IMR-90 (cell line): ENCODE results near the gene DNAJC27. TPM values are rescaled to one million over a fixed set of nuclear protein-coding genes. Genes with fewer than 3 reads are reported as not detected.

ENCODE experiments used
- ATAC-seq: fragments of 200-7000 bp; cut with Tn5 transposase; 2 replicates; pipeline ENCODE4 v1.9.1; 2020; ENCODE audit warnings: low read depth, mild to moderate bottlenecking, moderate library complexity
- BruUV-seq: library from RNA; stranded (reverse); fragments of 400-500 nt; replicated peaks from 2 replicates; lab custom pipeline; 2021; lab: Mats Ljungman, UMichigan
- CTCF ChIA-PET: fragments of 300-600 bp; formaldehyde crosslinking; extraction: SDS; loops from one replicate; lab custom pipeline; 2021; ENCODE audit warnings: antibody characterized with exemption; lab: Yijun Ruan, JAX
- POLR2A ChIA-PET: fragments of 300-600 bp; sonication (Branson Sonifier 250); formaldehyde crosslinking; loops from one replicate; lab custom pipeline; 2022; ENCODE audit warnings: antibody characterized with exemption; ENCODE audit not compliant: unreplicated experiment; lab: Charles Lee
- DNase-seq: peaks from one replicate; pipeline ENCODE4 v3.0.0; 2013
- H2AFZ ChIP-seq: replicated peaks from 2 replicates; pipeline ENCODE3; 2013; ENCODE audit warnings: low read length, mild to moderate bottlenecking; ENCODE audit not compliant: poor library complexity
- H2AK5ac ChIP-seq: 2 replicates; pipeline ENCODE4 v1.6.1; 2013; ENCODE audit warnings: low read depth, low read length, inconsistent platforms
- H2AK9ac ChIP-seq: replicated peaks from 2 replicates; pipeline ENCODE3; 2013; ENCODE audit warnings: mild to moderate bottlenecking, low read depth, low read length, moderate library complexity; ENCODE audit not compliant: poor library complexity
- H2BK120ac ChIP-seq: 2 replicates; pipeline ENCODE4 v1.6.1; 2013; ENCODE audit warnings: low read depth, low read length, inconsistent platforms
- H2BK15ac ChIP-seq: 3 replicates; pipeline ENCODE4 v1.6.1; 2013; ENCODE audit warnings: low read depth, low read length, inconsistent platforms
- H2BK20ac ChIP-seq: 2 replicates; pipeline ENCODE4 v1.6.1; 2013; ENCODE audit warnings: low read depth, mild to moderate bottlenecking, inconsistent platforms, low read length, moderate library complexity
- H2BK5ac ChIP-seq: 2 replicates; pipeline ENCODE4 v1.6.1; 2013; ENCODE audit warnings: mild to moderate bottlenecking, low read depth, low read length, inconsistent platforms; ENCODE audit not compliant: poor library complexity, severe bottlenecking
- H3K14ac ChIP-seq: replicated peaks from 2 replicates; pipeline ENCODE4 v1.6.1; 2013; ENCODE audit warnings: low read depth, low read length, inconsistent platforms
- H3K18ac ChIP-seq: 2 replicates; pipeline ENCODE4 v1.6.1; 2013; ENCODE audit warnings: low read depth, low read length, control low read depth
- H3K23ac ChIP-seq: 2 replicates; pipeline ENCODE4 v1.6.1; 2013; ENCODE audit warnings: low read depth, low read length, inconsistent platforms
- H3K27ac ChIP-seq: 2 replicates; pipeline ENCODE4 v1.5.1; 2013; ENCODE audit warnings: mild to moderate bottlenecking, control low read depth, low read length; ENCODE audit not compliant: insufficient read depth
- H3K27me3 ChIP-seq: 2 replicates; pipeline ENCODE4 v1.6.1; 2013; ENCODE audit warnings: low read length; ENCODE audit not compliant: control insufficient read depth, insufficient read depth
- H3K36me3 ChIP-seq: 2 replicates; pipeline ENCODE4 v1.6.1; 2013; ENCODE audit warnings: low read length, mixed read lengths; ENCODE audit not compliant: control insufficient read depth, insufficient read depth
- H3K4ac ChIP-seq: 2 replicates; pipeline ENCODE4 v1.6.1; 2013; ENCODE audit warnings: low read depth, low read length, inconsistent platforms
- H3K4me1 ChIP-seq: 2 replicates; pipeline ENCODE4 v1.6.1; 2013; ENCODE audit warnings: low read length, mixed read lengths; ENCODE audit not compliant: control insufficient read depth, insufficient read depth
- H3K4me2 ChIP-seq: 2 replicates; pipeline ENCODE4 v1.6.1; 2013; ENCODE audit warnings: low read depth, mild to moderate bottlenecking, control low read depth, low read length, moderate library complexity
- H3K4me3 ChIP-seq: 2 replicates; pipeline ENCODE4 v1.5.1; 2013; ENCODE audit warnings: low read depth, mild to moderate bottlenecking, control low read depth, low read length, moderate library complexity; ENCODE audit not compliant: insufficient read depth
- H3K56ac ChIP-seq: 2 replicates; pipeline ENCODE4 v1.6.1; 2013; ENCODE audit warnings: low read length, inconsistent platforms; ENCODE audit not compliant: insufficient read depth; ENCODE audit errors: extremely low read depth
- H3K79me1 ChIP-seq, 2 experiments: 2 replicates each; pipeline ENCODE4 v1.6.1; 2013; ENCODE audit warnings: low read length in 2 of 2, inconsistent platforms in 1 of 2, low read depth in 1 of 2
- H3K9ac ChIP-seq: 2 replicates; pipeline ENCODE4 v1.6.1; 2013; ENCODE audit warnings: low read depth, low read length, control low read depth
- H3K9me1 ChIP-seq: 2 replicates; pipeline ENCODE4 v1.6.1; 2013; ENCODE audit warnings: low read length, inconsistent platforms; ENCODE audit not compliant: insufficient read depth
- H3K9me3 ChIP-seq: 2 replicates; pipeline ENCODE4 v1.6.1; 2013; ENCODE audit warnings: low read length; ENCODE audit not compliant: control insufficient read depth, insufficient read depth
- H4K20me1 ChIP-seq: 2 replicates; pipeline ENCODE4 v1.6.1; 2013; ENCODE audit warnings: low read length, inconsistent platforms; ENCODE audit not compliant: insufficient read depth
- H4K5ac ChIP-seq: 2 replicates; pipeline ENCODE4 v1.6.1; 2013; ENCODE audit warnings: mild to moderate bottlenecking, low read depth, low read length, control low read depth
- H4K8ac ChIP-seq, 2 experiments: 2 replicates each; pipeline ENCODE4 v1.6.1; 2013; ENCODE audit warnings: low read depth in 2 of 2, low read length in 2 of 2, control low read depth in 1 of 2, inconsistent platforms in 1 of 2
- H4K91ac ChIP-seq: 2 replicates; pipeline ENCODE4 v1.6.1; 2013; ENCODE audit warnings: low read depth, low read length, inconsistent platforms; ENCODE audit not compliant: insufficient read depth
- BHLHE40 ChIP-seq: fragments of 150-350 bp; IDR thresholded peaks from 2 replicates; pipeline ENCODE4 v1.6.1; 2016; ENCODE audit warnings: mild to moderate bottlenecking, low read depth, low read length
- CEBPB ChIP-seq: IDR thresholded peaks from 2 replicates; pipeline ENCODE4 v1.6.1; 2012; ENCODE audit warnings: low read depth, low read length, improper control_type of control experiment
- FOS ChIP-seq: fragments of 150-350 bp; IDR thresholded peaks from 2 replicates; pipeline ENCODE4 v1.6.1; 2016; ENCODE audit warnings: low read depth, low read length
- MAFK ChIP-seq: IDR thresholded peaks from 2 replicates; pipeline ENCODE4 v1.6.1; 2012; ENCODE audit warnings: low read depth, low read length, improper control_type of control experiment
- MAZ ChIP-seq: IDR thresholded peaks from 2 replicates; pipeline ENCODE4 v1.6.1; 2012; ENCODE audit warnings: low read depth, mild to moderate bottlenecking, low read length, improper control_type of control experiment, moderate library complexity, borderline replicate concordance
- MXI1 ChIP-seq: IDR thresholded peaks from 2 replicates; pipeline ENCODE4 v1.6.1; 2012; ENCODE audit warnings: low read depth, mild to moderate bottlenecking, low read length, moderate library complexity, borderline replicate concordance
- NFE2L2 ChIP-seq: fragments of 150-350 bp; IDR thresholded peaks from 2 replicates; pipeline ENCODE4 v1.6.1; 2016; ENCODE audit warnings: low read depth, mild to moderate bottlenecking, low read length
- POLR2A ChIP-seq: IDR thresholded peaks from 2 replicates; pipeline ENCODE4 v1.6.1; 2012; ENCODE audit warnings: mild to moderate bottlenecking, low read depth, low read length
- RAD21 ChIP-seq: IDR thresholded peaks from 2 replicates; pipeline ENCODE4 v1.6.1; 2012; ENCODE audit warnings: low read length, improper control_type of control experiment
- RCOR1 ChIP-seq: IDR thresholded peaks from 2 replicates; pipeline ENCODE4 v1.6.1; 2012; ENCODE audit warnings: mild to moderate bottlenecking, low read length, improper control_type of control experiment; ENCODE audit not compliant: insufficient replicate concordance
- RFX5 ChIP-seq: IDR thresholded peaks from 2 replicates; pipeline ENCODE4 v1.8.0; 2012; ENCODE audit warnings: low read depth, mild to moderate bottlenecking, low read length, moderate library complexity
- SMC3 ChIP-seq: fragments of 150-350 bp; IDR thresholded peaks from 2 replicates; pipeline ENCODE4 v1.6.1; 2016; ENCODE audit warnings: low read depth, mild to moderate bottlenecking, antibody characterized with exemption, low read length, moderate library complexity
- WGBS, 2 experiments: methylation state at CpG; one replicate each; pipeline versions ENCODE4 v1.1.5 to v1.1.7; 2013; ENCODE audit warnings: missing lambda C conversion rate in 2 of 2; ENCODE audit not compliant: insufficient read length in 1 of 2; ENCODE audit errors: extremely low coverage in 2 of 2; 5-methylcytosine and 5-hydroxymethylcytosine counted together
- dilution Hi-C: fragments of 300-500 bp; cut with HindIII; formaldehyde crosslinking; loops from one replicate; pipeline ENCODE4 v1.14.3; 2018; ENCODE audit warnings: low sequenced_read_pairs; ENCODE audit not compliant: unreplicated experiment
- in situ Hi-C: fragments of 300-500 bp; cut with MboI; formaldehyde crosslinking; loops from 3 replicates; pipeline ENCODE4 v1.14.3; 2019; ENCODE audit warnings: low sequenced_read_pairs, inconsistent platforms, mixed read lengths
- intact Hi-C: fragments of 100-400 bp; cut with micrococcal nuclease; formaldehyde crosslinking; loops from 2 replicates; pipeline ENCODE4 v1.10.0; 2022
- polyA plus RNA-seq, 3 experiments: library from polyadenylated mRNA; depleted of rRNA; stranded (reverse); fragments of >200 nt; gene quantifications; 2 replicates each; pipeline ENCODE4 v1.2.3, GENCODE V29; 2012; ENCODE audit warnings: low replicate concordance in 1 of 3
- total RNA-seq: library from RNA; depleted of rRNA; stranded (reverse); fragments of >200 nt; gene quantifications from 2 replicates; pipeline ENCODE4 v1.2.3, GENCODE V29; 2012
- TF ChIP-seq, protein P1 (sequence below): fragments of 150-350 bp; IDR thresholded peaks from 2 replicates; pipeline ENCODE4 v1.6.1; 2016; ENCODE audit warnings: low read depth, mild to moderate bottlenecking, low read length, moderate library complexity, borderline replicate concordance
- TF ChIP-seq, protein P2 (sequence below): conservative IDR thresholded peaks from 2 replicates; pipeline ENCODE4 v1.5.1; 2012; ENCODE audit warnings: mild to moderate bottlenecking, low read depth, low read length, improper control_type of control experiment

DNAJC27 gene
- total and polyA plus RNA-seq, 2 of the 4 experiments (the other 2 are of a cell fraction) = 1.6 to 2.0 TPM

DNA sequence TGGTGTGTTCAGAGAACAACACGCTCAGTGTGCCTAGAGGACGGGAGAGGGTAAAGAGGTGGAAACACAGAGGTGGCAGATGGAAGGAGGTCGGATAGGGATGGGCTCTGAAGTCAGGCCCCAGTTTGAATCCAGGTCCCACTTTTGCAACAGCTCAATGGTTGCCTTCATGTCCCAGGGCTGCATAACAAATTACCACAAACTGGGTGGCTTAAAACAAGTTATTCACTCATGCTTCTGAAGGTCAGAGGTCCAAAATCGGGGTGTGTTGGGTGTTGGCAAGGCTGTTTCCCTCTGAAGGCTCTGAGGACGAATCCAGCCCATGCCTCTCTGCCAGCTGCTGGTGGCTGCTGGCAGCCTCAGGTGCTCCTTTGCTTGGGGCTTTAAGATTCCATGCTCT is 39.0 kb downstream of the DNAJC27 start:
- intact Hi-C loops (no loop called here), dilution Hi-C loops (no loop called here), in situ Hi-C loops (no loop called here)
- Histone ChIP-seq H3K14ac (no peak overlapping the region), H3K9me3 (no peaks in the 10 kb centered on the region), H3K56ac (no peak overlapping the region), H3K79me1 (no peaks in the 10 kb centered on the region), H3K4me1 (peaks cover 1% of the 10 kb centered on the region; the same call in 1 of the 2 replicates), H2AFZ (peak overlapping the region; percentile 40), H3K27ac (no peak overlapping the region), H2AK9ac (no peak overlapping the region), H2AK5ac (no peak overlapping the region), H3K27me3 (peaks cover 2% of the 10 kb centered on the region; the same call in 1 of the 2 replicates), H4K20me1 (no peaks in the 10 kb centered on the region), H3K36me3 (no peaks in the 10 kb centered on the region), H3K9ac (no peak overlapping the region), H4K5ac (no peak overlapping the region), H3K18ac (no peak overlapping the region), H2BK120ac (no peak overlapping the region), H3K9me1 (no peaks in the 10 kb centered on the region), H2BK15ac (no peak overlapping the region), H4K91ac (no peak overlapping the region), H4K8ac (no peak overlapping the region), H3K4ac (no peak overlapping the region), H3K4me3 (no peak overlapping the region), H2BK5ac (no peak overlapping the region), H3K23ac (no peak overlapping the region), H3K4me2 (no peak overlapping the region), H2BK20ac (no peak overlapping the region)
- TF ChIP-seq MAZ (no peak), CEBPB (no peak), MXI1 (no peak), RAD21 (no peak), FOS (no peak), NFE2L2 (no peak), RCOR1 (no peak), RFX5 (no peak), POLR2A (no peak), SMC3 (no peak), BHLHE40 (no peak), MAFK (no peak)
- TF ChIP-seq, protein P1, sequence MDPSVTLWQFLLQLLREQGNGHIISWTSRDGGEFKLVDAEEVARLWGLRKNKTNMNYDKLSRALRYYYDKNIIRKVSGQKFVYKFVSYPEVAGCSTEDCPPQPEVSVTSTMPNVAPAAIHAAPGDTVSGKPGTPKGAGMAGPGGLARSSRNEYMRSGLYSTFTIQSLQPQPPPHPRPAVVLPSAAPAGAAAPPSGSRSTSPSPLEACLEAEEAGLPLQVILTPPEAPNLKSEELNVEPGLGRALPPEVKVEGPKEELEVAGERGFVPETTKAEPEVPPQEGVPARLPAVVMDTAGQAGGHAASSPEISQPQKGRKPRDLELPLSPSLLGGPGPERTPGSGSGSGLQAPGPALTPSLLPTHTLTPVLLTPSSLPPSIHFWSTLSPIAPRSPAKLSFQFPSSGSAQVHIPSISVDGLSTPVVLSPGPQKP = no peak
- TF ChIP-seq, protein P2, sequence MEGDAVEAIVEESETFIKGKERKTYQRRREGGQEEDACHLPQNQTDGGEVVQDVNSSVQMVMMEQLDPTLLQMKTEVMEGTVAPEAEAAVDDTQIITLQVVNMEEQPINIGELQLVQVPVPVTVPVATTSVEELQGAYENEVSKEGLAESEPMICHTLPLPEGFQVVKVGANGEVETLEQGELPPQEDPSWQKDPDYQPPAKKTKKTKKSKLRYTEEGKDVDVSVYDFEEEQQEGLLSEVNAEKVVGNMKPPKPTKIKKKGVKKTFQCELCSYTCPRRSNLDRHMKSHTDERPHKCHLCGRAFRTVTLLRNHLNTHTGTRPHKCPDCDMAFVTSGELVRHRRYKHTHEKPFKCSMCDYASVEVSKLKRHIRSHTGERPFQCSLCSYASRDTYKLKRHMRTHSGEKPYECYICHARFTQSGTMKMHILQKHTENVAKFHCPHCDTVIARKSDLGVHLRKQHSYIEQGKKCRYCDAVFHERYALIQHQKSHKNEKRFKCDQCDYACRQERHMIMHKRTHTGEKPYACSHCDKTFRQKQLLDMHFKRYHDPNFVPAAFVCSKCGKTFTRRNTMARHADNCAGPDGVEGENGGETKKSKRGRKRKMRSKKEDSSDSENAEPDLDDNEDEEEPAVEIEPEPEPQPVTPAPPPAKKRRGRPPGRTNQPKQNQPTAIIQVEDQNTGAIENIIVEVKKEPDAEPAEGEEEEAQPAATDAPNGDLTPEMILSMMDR = no peak
- DNase-seq = no peak
- BruUV-seq = no TSS peak
- POLR2A ChIA-PET = no interaction called here
- no peak for ATAC-seq
- CTCF ChIA-PET = no interaction called here
- 100% methylated on average over 2 of the region's 5 CpGs; no CpG with 5 or more reads in 1 of the 2 experiments for WGBS, 2 experiments
